Large intestine (tissue), 3 donors: ENCODE measurements around the gene DPM2. TPM values are rescaled to one million over a fixed set of nuclear protein-coding genes. Genes with fewer than 3 reads are reported as not detected.

Source experiments
- DNase-seq, 2 donors: peaks; one replicate each; pipeline versions ENCODE4 v3.0.0 to v3.0.0-alpha.2; 2013
- H3K27ac ChIP-seq: one replicate; pipeline ENCODE4 v1.5.1; 2013; ENCODE audit warnings: low read length
- H3K27me3 ChIP-seq: 2 replicates; pipeline ENCODE4 v1.6.1; 2013; ENCODE audit warnings: low read length; ENCODE audit not compliant: control insufficient read depth, insufficient read depth
- H3K36me3 ChIP-seq: 2 replicates; pipeline ENCODE4 v1.6.1; 2013; ENCODE audit warnings: low read length; ENCODE audit not compliant: control insufficient read depth, insufficient read depth
- H3K4me1 ChIP-seq: one replicate; pipeline ENCODE4 v1.6.1; 2013; ENCODE audit warnings: low read length; ENCODE audit not compliant: control insufficient read depth, insufficient read depth
- H3K4me3 ChIP-seq: one replicate; pipeline ENCODE4 v1.5.1; 2013; ENCODE audit warnings: low read length
- H3K9me3 ChIP-seq: one replicate; pipeline ENCODE4 v1.6.1; 2013; ENCODE audit warnings: mild to moderate bottlenecking, low read depth, low read length, moderate library complexity; ENCODE audit not compliant: control insufficient read depth
- WGBS: methylation state at CpG from one replicate; pipeline ENCODE4 v1.1.5; 2013; ENCODE audit warnings: low lambda C conversion rate; ENCODE audit not compliant: insufficient coverage; 5-methylcytosine and 5-hydroxymethylcytosine counted together
- polyA plus RNA-seq: library from polyadenylated mRNA; unstranded; fragments of 120-200 nt; gene quantifications from one replicate; pipeline ENCODE4 v1.2.1, GENCODE V29; 2013

The DPM2 gene
- polyA plus RNA-seq, 1 donor: 33.2 TPM

GRCh38 chr9:127973169-127974000, 35.7 kb upstream of the DPM2 start:
- no CpG with 5 or more reads among the region's 17 CpGs for WGBS
- no peak overlapping the region for H3K4me3 ChIP-seq

GRCh38 chr9:127972236-127972871, 34.7 kb upstream of the DPM2 start:
- no peak overlapping the region for H3K4me3 ChIP-seq
- no peak overlapping the region for H3K27ac ChIP-seq
- no peak for DNase-seq
- no CpG with 5 or more reads among the region's 12 CpGs for WGBS
- H3K4me1 ChIP-seq: peaks cover 92% of the 10 kb centered on the region
- H3K27me3 ChIP-seq: no peaks in the 10 kb centered on the region
- H3K36me3 ChIP-seq: peaks cover 7% of the 10 kb centered on the region
- no peaks in the 10 kb centered on the region for H3K9me3 ChIP-seq

More at GRCh38 chr9:127973169-127974000, 35.7 kb upstream of the DPM2 start:
- Histone ChIP-seq H3K27ac (no peak overlapping the region), H3K4me1 (peaks cover 91% of the 10 kb centered on the region), H3K27me3 (no peaks in the 10 kb centered on the region), H3K36me3 (peaks cover 7% of the 10 kb centered on the region), H3K9me3 (no peaks in the 10 kb centered on the region)
- DNase-seq: no peak

- peak overlapping the region; percentile 63 for H3K27ac ChIP-seq
- H3K27me3 ChIP-seq: no peaks in the 10 kb centered on the region
- no peak overlapping the region for H3K4me3 ChIP-seq
- DNase-seq: no peak
- no peaks in the 10 kb centered on the region for H3K9me3 ChIP-seq
- H3K4me1 ChIP-seq: peaks cover 92% of the 10 kb centered on the region
- peaks cover 7% of the 10 kb centered on the region for H3K36me3 ChIP-seq
- WGBS: no CpG with 5 or more reads among the region's 20 CpGs
Observed at GRCh38 chr9:127971357-127972235, 33.9 kb upstream of the DPM2 start.

GRCh38 chr9:127970401-127971313, 33.0 kb upstream of the DPM2 start:
- Histone ChIP-seq H3K36me3 (peaks cover 3% of the 10 kb centered on the region), H3K4me1 (peaks cover 92% of the 10 kb centered on the region), H3K9me3 (no peaks in the 10 kb centered on the region), H3K27ac (peak overlapping the region; percentile 63), H3K4me3 (no peak overlapping the region), H3K27me3 (no peaks in the 10 kb centered on the region)
- peak in 1 of 2 donors; percentile 63 for DNase-seq
- WGBS: no CpG with 5 or more reads among the region's 16 CpGs

- peaks cover 87% of the 10 kb centered on the region for H3K4me1 ChIP-seq
- H3K36me3 ChIP-seq: peaks cover 3% of the 10 kb centered on the region
- no CpG with 5 or more reads among the region's 10 CpGs for WGBS
- DNase-seq: no peak
- no peaks in the 10 kb centered on the region for H3K9me3 ChIP-seq
- no peaks in the 10 kb centered on the region for H3K27me3 ChIP-seq
- H3K27ac ChIP-seq: peak overlapping the region; percentile 99
- no peak overlapping the region for H3K4me3 ChIP-seq
Observed at GRCh38 chr9:127968700-127969383, 31.2 kb upstream of the DPM2 start.

GRCh38 chr9:127968042-127968441, 30.4 kb upstream of the DPM2 start:
- Histone ChIP-seq H3K4me1 (peaks cover 88% of the 10 kb centered on the region), H3K9me3 (no peaks in the 10 kb centered on the region), H3K36me3 (no peaks in the 10 kb centered on the region), H3K27ac (peak overlapping the region; percentile 99), H3K4me3 (no peak overlapping the region), H3K27me3 (no peaks in the 10 kb centered on the region)
- no CpG with 5 or more reads among the region's 3 CpGs for WGBS
- DNase-seq: peak; percentile 69 to 79

- no peak for DNase-seq
- H3K27ac ChIP-seq: peak overlapping the region; percentile 99
- no peaks in the 10 kb centered on the region for H3K27me3 ChIP-seq
- 67% methylated on average over 1 of the region's 9 CpGs for WGBS
- no peaks in the 10 kb centered on the region for H3K9me3 ChIP-seq
- H3K36me3 ChIP-seq: no peaks in the 10 kb centered on the region
- no peak overlapping the region for H3K4me3 ChIP-seq
- peaks cover 83% of the 10 kb centered on the region for H3K4me1 ChIP-seq
Observed at GRCh38 chr9:127967151-127967809, 29.6 kb upstream of the DPM2 start.

- Histone ChIP-seq H3K4me3 (no peak overlapping the region), H3K27ac (peak overlapping the region; percentile 99), H3K27me3 (no peaks in the 10 kb centered on the region), H3K36me3 (peaks cover 3% of the 10 kb centered on the region), H3K4me1 (peaks cover 76% of the 10 kb centered on the region), H3K9me3 (no peaks in the 10 kb centered on the region)
- WGBS: no CpG with 5 or more reads among the region's 8 CpGs
- no peak for DNase-seq
Observed at GRCh38 chr9:127966416-127967150, 28.9 kb upstream of the DPM2 start.
